GM18951 (cell line): ENCODE data around the gene HSF4.
"Not testable (repeated sequence)": the region's sequence is repeated elsewhere in the genome, so short reads cannot be mapped to it uniquely, and the experiment has no call there.

ENCODE experiments used
- POLR2A ChIP-seq: IDR thresholded peaks from 4 replicates; pipeline ENCODE4 v1.6.1; 2011; ENCODE audit warnings: mild to moderate bottlenecking; ENCODE audit not compliant: insufficient read length, insufficient read depth; ENCODE audit errors: extremely low read depth
- in situ Hi-C: fragments of 300-500 bp; cut with MboI; formaldehyde crosslinking; loops from one replicate; pipeline ENCODE4 v1.12.0; 2022; ENCODE audit warnings: low sequenced_read_pairs, mixed read lengths, inconsistent platforms; ENCODE audit not compliant: unreplicated experiment

HSF4 gene, protein sequence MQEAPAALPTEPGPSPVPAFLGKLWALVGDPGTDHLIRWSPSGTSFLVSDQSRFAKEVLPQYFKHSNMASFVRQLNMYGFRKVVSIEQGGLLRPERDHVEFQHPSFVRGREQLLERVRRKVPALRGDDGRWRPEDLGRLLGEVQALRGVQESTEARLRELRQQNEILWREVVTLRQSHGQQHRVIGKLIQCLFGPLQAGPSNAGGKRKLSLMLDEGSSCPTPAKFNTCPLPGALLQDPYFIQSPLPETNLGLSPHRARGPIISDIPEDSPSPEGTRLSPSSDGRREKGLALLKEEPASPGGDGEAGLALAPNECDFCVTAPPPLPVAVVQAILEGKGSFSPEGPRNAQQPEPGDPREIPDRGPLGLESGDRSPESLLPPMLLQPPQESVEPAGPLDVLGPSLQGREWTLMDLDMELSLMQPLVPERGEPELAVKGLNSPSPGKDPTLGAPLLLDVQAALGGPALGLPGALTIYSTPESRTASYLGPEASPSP

DNA sequence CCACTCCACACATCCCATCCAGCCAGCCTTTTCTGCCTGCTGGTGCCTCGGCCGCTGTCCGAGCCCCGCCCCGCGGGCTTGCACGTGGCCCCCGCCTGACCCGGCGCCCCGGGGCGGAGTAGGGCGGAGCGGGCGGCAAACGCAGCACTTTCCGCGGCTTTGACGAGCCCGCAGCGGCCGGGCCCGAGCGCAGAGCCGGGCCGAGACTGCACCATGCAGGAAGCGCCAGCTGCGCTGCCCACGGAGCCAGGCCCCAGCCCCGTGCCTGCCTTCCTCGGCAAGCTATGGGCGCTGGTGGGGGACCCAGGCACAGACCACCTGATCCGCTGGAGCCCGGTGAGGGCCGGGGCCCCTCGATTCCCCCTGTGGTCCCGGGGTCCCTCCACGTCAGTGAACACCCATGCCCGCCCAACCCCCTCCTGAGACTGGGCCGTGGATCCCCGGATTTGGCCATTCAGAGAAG lies at the start of gene HSF4:
HSF4 (plus strand) TSS at position 147 of the 463 bp plus-strand sequence; CDS start at position 214, 67 bp downstream.
- in situ Hi-C loops, result no loop called here
- no peak for TF ChIP-seq POLR2A

DNA sequence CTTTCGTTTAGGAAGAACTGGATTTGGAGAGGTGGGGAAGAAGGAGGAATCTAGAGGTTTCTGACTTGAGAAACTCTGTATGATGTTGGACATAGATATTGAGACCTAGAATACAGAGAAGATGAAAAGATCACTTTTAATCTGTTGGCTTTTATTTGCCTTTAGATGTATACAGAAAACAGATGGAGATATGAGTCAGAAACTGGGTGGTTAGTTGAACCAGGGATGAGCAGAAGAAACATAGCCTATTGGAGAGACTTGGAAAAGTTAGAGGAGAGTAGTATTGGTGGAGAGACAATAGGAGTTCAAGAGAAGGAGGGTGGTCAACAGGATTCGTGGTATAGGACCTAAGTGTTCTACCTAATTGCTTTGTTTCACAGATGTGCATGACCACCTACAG lies 49.8 kb upstream of the HSF4 start:
- in situ Hi-C loops, result no loop called here
- TF ChIP-seq POLR2A, result no peak

DNA sequence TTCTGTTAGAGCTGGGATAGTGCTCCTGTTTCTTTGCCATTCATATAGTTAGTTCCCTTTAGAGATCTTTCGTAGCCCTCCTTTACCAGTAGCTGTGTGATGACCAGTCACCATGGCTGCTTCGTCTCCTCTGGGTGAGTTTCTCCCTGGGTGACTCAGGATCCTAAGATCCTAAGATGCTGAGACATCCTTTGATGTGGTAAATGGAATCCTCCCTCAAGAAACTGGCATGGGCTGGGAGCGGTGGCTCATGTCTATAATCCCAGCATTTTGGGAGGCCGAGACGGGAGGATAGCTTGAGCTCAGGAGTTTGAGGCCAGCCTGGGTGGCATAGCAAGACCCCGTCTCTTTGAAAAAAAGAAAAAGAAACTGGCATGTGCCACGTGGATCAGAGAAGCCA lies 48.9 kb upstream of the HSF4 start:
- no peak for TF ChIP-seq POLR2A
- in situ Hi-C loops, result no loop called here

DNA sequence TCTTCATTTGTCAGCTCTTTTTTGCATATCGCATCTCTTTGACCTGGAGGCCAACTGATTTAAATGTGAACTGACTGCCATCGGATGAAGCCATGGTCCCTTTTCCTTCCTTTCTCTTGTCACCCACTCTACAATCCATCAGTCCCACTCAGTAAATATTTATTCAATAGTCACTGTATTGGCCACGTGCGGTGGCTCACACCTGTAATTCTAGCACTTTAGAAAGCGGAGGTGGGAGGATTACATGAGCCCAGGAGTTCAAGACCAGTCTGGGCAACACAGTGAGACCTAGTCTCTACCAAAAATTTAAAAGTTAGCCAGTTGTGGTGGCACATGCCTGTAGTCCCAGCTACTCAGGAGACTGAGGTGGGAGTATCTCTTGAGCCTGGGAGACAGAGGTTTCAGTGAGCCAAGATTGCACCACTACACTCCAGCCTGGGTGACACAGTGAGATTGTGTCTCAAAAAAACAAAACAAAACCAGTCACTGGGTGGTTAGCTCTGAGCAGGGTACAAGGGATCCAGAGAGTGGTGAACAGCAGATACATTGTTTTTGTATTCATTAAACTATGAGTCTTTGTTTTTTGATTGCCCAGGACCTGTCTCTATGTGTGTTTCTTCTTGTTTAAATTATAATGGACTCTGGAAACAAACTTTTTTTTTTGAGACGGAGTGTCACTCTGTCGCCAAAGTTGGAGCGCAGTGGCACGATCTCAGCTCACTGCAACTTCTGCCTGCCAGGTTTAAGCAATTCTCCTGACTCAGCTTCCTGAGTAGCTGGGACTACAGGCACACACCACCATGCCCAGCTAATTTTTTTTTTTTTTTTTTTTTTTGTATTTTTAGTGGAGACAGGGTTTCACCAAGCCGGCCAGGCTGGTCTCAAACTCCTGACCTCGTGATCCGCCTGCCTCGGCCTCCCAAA lies 47.9 kb upstream of the HSF4 start:
- in situ Hi-C loops, result no loop called here
- TF ChIP-seq POLR2A, result no peak

DNA sequence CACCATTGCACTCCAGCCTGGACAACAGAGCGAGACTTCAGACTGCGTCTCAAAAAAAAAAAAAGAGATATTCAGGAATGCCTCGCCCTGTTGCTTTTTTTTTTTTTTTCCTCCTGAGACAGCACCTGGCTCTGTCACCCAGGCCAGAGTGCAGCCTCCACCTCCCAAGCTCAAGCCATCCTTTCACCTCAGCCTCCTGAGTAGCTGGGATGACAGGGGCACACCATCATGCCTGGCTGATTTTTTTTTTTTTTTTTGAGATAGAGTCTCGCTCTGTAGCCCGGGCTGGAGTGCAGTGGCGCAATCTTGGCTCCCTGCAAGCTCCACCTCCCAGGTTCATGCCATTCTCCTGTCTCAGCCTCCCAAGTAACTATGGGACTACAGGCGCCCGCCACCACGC lies 46.8 kb upstream of the HSF4 start:
- TF ChIP-seq POLR2A, result no peak
- in situ Hi-C loops, result no loop called here

DNA sequence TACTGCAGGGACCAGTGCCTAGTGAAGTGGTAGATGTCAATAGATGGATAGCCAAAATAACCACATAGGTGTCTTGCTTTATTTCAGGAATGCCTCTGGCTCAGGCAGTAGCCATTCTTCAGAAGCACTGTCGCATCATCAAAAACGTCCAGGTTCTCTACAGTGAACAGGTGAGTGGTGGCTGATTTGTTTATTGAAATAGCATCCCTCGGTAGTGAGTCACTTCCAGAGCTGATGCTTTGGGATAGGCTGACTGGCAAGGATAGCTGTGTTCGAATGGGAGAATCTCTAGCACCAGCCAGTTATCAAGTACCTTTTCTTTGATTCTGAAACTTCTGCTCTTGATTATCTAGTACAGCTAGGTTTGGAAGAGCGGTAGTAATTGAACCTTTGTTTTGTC lies 44.5 kb upstream of the HSF4 start:
- TF ChIP-seq POLR2A, result no peak
- in situ Hi-C loops, result no loop called here

DNA sequence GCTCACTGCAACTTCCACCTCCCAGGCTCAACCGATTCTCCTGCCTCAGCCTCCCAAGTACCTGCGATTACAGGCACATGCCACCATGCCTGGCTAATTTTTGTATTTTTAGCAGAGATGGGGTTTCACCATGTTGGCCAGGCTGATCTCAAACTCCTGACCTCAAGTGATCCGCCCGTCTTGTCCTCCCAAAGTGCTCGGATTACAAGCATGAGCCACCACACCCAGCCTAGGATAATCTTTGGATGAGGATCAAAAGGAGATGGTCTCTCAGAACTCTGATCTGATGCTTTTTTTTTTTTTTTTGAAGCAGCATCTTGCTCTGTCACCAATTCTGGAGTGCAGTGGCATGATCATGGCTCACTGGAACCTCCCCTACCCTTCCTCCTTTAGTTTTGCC lies 41.7 kb upstream of the HSF4 start:
- in situ Hi-C loops, result not testable (repeated sequence)

DNA sequence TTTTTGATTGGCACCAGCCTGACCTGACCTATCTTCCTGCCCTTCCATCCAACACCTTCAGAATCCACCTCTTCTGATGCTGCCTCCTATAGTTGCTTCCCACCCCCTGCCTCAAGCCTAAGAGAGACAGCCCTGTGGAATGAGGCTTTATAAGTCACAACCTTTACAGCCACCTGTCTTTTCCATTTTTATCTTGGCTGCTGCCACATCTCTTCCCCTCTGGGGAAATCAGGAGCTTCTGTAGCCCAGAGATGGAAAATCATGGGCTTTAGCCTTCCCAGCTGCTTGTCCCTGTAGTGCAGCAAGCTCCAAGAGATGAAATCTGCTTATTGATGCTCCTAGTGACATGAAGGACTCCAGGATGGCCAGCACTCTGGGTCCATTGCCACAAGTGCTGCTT lies 36.1 kb upstream of the HSF4 start:
- TF ChIP-seq POLR2A, result no peak

DNA sequence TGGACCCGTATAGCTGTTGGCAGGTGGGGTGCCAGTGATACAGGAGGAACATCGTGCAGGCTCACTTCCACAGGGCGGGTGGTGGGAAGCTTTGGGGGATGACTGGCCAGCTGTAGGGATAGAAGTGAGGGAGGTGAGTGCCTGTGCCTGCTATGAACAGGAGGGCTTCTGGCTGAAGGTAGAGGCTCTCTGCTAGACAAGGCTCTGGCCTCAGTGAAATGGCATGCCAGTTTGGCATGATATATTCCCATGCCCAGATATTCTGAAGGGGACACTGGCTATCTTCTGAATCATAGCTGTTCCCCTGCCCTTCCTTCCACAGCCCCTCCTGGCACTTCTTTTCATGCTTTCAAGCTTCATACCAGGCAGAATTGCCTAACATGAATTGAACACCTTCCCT lies 35.7 kb upstream of the HSF4 start:
- in situ Hi-C loops, result no loop called here

More for the DNA sequence above, 36.1 kb upstream of the HSF4 start:
- in situ Hi-C loops, result no loop called here

DNA sequence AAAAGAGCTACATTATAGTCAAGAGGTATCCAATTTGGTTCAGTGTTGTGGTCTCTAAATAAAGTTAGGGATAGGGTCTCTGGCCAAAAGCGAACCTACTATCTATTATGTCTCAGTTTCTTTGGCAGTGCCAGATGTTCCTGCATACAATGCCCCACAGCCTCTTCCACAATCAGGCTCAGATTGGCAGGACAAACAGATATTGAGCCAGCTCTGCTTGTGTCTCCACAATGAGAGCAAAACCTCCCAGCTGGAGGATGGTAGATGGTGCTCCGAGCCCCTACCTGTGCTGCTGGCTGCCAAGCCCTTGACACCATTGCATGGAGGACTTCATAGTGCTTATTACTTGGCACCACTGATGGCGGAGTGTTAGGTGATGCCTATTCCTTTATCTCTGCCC lies 35.1 kb upstream of the HSF4 start:
- TF ChIP-seq POLR2A, result no peak

More for the DNA sequence above, 35.7 kb upstream of the HSF4 start:
- TF ChIP-seq POLR2A, result no peak

DNA sequence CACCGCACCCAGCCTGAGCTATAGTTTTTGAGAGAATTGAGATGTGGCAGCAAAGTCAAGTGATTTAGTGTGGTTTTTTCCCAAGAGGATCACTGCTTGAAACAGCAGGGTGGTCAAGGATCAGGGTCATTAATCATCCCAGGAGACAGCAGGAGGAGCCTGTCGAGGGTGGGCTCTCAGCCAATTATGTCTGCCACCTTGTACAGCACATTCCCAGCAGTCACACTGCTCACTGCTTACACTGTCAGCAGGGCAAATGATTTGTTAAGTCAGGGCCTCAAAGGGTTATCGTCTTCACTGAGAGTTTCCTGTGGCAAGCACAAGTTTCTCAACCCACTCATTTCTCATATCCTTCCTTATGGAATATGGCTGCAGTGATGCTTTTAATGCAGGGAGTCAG lies 26.9 kb upstream of the HSF4 start:
- TF ChIP-seq POLR2A, result no peak
- in situ Hi-C loops, result no loop called here

More for the DNA sequence above, 35.1 kb upstream of the HSF4 start:
- in situ Hi-C loops, result no loop called here

DNA sequence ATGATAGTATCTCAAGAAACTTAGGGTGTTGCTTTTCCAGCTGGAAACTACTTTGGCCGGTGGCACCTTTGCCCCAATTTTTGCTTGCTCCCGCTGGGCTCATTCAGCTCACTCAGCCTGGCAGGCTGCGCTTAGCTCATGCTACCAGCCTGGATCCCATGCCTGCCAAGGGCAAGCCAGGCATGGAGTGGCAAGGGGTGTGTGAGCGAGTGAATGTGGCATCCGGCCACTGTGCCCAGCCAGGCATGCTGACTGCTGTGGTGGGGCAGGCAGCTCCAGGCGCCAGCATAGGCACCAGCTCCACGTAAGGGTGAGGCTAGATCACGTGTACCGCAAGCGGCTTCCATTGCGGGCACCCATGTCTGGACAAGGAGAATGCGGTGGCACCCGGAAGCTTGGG lies 23.2 kb upstream of the HSF4 start:
- no peak for TF ChIP-seq POLR2A
- in situ Hi-C loops, result no loop called here

DNA sequence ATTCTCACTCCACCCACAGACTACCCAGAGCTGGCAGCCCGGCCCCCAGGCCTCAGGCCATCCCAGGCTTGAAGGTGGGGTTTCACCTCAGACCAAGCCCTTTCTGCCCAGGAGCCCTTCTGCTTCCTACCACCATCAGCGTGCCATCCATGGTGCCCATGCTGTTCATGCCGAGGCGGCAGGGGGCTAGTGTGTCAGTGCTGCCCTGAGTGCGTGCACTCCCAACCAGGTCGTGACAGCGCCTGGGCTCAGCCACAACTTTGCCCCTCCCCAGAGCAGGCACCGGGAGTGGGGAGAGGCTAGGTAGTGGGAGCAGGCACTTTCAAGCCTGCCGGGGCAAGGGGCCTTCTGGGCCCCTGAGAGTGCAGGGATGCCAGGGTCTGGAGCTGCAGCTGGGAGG lies 22.2 kb upstream of the HSF4 start:
- no peak for TF ChIP-seq POLR2A
- in situ Hi-C loops, result no loop called here

DNA sequence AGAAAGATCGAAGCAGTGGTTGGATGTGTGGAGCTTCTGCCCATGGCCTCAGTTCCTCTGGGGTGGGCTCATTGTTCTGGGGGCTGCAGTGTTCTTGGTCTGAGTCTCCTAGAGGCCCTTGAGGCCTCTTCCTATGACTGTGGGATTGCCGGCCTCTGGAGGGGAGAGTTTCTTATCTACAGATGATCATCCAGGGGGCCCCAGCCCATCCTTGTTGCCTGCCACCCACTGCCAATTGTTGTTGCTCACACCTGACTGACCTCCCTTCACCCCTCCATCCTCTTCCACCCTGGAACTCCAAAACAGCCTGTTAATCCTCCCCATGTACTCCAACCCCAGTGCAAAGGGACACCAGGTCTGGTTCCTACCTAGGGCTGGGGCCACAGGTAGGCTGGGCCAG lies 19.6 kb upstream of the HSF4 start:
- in situ Hi-C loops, result no loop called here
- no peak for TF ChIP-seq POLR2A

DNA sequence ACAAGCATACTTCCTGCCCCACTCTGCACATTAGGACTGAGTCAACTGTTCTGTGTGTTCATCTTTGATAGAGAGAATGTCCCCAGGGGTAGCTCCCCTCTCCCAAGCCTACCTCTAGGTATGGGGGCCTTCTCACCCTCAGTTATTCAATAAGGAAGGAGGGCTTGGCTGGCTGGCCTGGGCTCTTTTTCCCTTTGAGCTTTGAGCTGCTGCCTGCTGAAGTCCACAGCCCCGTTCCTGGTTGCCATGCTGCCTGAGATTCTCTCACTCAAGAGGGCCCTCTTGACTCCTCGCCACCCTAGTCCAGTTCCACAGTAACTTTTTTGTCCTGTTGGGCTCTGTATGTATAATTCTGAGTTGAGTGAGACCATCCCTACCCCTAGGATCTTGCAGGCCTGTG lies 18.8 kb upstream of the HSF4 start:
- TF ChIP-seq POLR2A, result no peak
- in situ Hi-C loops, result no loop called here
